NK-92 treated with Interleukin-12 subunit alpha and Interleukin-12 subunit beta, amount 100 ng/mL, for 24 hours (cell line): ENCODE measurements around the gene BARX2.

Experiments used
- DNase-seq: peaks from one replicate; lab custom pipeline; 2025; lab: John Stamatoyannopoulos, UW

Gene BARX2

DNA sequence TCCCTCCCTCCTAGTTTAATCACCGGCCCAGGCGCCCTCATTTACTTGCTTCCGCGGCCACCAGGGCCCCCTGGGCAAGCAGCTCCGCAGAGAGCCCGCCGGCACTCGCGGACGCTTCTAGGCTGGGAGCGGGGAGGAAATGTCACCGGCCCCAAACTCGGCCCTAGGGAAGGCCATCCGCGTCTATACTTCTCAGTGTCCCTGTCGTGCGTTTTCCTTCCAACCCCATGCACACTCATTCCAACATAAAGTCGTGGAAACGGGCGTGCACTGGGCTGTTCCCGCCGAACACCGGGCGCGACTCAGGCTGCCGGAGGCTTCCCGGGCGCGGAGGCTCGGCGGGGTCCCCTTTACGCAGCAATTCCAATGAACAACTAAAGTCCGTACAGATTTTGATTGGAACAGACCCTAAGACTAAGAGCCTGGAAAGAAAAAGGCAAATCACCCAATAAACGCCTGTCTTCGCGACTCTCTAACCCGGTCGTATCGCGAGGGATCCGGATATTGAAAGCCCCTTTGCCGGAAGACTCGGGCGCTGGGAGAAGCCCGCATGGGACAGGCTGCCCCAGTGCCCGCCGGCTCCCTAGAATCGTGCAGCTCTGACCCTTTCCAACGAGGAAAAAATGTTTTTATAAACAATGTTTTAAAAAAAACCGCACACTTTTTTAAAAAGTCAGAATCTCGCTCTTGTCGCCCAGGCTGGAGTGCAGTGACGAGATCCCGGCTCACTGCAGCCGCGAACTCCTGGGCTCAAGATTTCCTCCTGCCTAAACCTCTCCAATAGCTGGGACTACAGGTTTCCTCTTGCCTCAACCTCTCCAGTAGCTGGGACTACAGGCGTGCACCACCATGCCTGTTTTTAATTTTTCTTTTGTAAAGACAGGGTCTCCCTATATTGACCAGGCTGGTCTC, 1.3 kb upstream of the BARX2 start:
- no peak for DNase-seq

DNA sequence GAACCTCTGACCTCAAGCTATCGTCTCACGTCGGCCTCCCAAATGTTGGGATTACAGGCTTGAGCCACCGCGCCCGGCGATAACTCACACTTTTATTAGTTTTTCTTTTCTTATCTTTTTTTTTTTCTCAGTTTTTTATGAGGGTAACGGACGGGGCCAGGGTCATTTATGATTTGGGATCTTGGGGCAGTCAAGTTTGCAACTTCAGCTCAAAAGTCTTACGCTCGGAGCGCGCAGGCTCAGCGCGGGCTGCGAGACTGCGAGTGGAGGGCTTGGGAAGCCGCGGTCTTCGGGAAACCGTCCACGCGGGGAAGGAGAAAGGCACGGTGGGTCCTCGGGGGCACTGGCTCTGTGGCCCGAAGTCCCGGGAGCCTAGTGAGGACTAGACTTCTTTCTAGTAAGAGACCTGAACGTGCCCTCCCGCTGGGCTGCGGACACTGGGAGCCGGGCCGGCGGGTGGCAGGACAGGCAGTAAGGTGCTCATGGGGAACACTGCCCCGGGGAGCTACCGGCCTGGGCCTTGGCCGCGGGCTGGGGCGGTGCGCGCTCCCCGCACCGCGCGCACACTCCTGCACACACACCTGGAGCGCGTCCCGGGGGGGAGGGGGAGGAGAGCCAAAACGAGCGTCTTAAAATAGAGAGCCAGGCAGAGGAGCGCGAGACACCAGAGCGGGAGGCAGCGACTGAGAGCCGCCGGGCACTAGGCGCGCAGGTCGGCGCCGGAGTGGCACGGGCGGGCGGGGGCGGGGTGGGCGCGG, 476 bp upstream of the BARX2 start:
- no peak for DNase-seq

DNA sequence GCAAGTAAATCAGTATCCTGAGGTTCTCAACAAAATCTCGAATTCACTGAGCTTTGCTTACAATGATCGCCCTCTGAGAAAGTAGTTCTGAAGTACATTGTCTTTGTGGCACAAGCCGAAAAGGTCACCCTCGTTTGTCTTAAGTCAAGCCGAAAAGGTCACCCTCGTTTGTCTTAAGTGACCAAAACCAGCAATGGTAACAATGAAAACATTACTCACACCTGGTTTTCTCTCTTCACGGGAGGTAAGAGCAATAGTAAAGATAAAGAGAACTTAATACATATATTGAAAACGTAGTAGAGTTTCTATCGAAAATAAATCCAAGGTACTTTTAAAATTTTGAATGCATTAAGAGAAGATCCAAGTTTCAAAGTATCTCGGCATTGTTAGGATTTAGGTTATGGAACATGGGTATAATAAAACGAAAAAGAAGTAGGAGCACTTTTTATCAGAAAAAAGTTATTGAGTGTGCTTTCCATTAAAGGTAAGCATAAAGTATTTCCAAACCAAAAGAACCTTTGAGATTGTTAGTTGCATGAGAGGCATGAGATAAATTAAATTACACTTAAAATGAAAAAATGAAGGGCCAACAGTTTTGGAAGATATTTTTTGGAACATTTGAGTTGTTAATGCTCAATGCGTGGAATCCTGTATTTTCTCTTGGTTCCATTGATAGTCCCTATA, 1.2 kb downstream of the BARX2 start:
- no peak for DNase-seq

DNA sequence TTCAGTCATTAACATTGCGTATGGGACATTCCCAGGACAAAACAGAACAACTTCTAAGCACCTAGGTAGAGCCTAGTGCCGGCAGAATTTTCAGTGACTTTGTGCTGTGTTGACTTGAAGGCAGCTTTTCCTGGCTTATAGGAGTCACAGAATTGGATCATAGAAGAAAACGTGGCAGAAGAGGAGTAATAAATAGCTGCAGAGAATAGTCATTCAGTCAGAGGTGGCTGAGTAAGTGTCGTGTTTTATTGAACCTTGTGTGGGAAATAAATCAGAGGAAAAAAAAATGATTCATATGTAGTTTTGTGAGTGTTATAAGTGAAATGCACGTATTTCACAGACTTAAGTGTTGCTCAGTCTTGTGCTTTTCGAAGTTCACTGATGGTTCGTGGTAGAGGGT, 2.1 kb downstream of the BARX2 start:
- no peak for DNase-seq

DNA sequence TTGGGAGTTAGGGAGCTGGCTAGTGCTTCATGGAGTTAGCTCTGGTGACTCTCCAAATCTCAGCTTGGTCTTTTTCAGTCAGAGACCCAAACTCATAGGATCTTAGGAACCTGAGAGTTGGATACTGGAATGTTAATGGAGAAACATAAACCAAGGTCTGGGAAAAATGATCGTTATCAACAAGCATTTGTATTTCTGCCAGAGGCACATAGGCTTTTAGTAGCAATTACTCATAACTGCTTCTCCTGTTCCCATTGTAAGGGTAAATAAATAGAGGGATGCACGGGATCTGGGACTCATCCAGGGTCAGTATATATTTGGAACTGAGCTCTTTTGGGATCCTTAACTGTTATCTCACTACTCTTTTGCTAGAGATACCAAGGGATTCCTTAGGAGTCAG, 4.8 kb downstream of the BARX2 start:
- DNase-seq = no peak

DNA sequence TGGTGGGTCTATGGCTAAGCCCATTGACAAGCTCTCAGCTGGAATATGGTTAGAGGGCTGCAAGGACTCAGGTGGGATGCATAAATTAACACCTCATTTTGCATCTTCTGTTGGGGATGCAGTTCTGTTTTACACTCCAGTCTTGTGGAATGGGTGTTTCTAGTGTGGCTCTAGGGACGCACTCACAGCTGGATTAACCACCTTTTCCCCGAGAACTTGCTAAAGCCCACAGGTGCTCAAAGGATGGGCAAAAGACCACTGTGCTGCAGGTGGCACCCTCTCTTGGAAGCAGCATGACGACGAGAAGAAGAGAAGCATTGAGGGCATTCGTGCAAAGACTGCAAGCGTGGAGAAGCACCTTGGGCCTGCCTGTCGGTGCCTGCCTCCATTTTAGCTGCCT, 6.9 kb downstream of the BARX2 start:
- DNase-seq = no peak

DNA sequence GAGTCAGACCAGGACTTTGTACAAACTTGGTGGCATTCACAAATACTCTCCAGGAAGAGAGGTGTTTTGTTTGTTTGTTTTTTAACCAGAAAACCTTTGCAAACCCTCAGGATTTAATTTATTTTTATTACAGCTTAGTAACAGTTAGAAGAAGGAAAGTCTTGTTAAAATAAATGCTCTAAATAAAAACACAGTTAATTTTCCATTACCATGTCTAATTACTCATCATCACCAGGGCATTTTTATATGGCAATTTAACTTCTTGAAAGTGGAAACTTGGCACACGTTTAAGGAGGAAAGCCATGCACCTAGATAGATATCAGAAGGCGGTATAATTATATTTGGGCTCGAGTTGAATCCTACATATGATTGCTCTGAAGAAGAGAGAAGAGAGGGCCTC, 7.4 kb downstream of the BARX2 start:
- no peak for DNase-seq

DNA sequence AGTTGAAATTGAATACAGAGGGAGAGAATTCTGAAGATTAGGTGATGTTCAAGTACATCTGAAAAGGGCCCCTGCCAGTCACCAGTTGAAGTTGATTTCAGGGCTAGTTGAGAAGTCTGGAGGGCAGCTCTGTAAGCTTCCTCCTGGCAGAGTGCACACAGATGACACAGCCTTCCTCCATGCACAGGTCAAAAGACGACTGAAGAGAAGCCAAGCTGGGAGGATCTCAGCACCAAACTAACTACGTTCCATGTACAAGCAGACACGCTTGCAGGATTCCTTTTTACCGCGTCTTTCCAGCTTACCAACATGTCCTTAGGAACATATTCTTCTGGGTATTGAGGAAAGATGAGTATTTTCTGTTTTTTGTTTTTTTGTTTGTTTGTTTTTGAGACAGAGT, 7.9 kb downstream of the BARX2 start:
- DNase-seq = no peak

DNA sequence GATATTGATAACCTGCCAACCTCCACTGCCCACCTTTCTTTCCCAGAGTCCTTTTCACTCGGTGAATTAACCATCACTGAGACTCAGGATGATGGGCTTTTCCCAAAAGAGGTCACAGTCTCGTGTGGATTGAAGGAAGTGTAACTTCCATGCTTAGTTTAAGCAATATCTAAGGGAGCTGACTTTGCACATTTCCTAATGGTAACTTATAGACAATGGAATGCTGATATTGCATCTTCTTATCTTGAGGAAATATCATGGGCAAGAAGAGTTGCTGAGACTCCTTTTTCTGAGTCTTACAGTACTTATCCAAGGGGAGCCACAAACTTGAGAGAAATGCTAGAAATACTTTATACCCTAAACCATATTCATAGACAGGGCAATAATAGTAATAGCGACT, 8.8 kb downstream of the BARX2 start:
- DNase-seq = no peak

DNA sequence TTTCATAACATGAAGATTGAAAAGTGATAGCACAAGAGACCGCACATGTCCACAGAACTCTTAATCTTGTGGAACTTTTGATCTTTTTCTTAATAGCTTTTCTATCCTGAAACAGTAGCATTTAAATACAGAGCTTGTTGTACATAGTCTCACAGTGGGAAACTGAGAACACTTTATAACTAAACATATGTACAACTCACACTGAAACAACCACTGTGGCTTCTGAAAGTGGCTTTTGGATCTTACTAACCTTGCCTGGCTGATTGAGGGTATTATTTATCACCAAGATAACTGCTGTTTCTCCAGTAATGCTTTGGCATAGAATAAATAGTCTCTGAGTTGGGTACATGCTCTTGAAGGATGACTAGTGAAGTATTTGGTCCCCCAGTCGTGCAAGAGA, 10.2 kb downstream of the BARX2 start:
- DNase-seq = no peak

DNA sequence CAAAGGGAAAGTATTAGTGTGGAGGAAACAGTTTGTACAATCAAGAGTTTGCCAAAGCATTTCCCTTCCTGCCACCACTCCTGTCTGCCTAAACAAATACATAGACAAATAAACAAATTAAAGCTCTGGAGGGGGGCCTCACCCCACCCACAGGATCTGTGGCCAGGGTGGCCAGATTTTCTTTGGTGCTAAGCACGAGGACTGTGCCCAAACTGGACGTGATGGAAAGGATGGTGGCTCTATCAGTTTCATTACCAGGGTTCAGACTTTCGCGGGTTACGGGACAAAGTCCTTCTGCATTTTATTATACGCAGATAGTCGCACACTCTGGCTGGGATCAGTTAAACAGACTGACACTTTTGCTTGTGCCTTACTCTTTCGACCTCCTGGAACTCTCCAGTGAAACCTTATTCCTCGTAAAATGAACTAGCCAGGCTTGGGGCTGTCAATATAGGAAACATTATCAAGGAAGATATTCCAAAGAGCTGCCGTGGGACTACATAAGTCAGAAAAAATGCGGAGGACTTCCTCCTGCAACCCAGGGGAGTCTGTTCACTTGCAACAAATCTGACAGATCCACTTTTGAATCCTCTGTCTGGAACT, 11.2 kb downstream of the BARX2 start:
- no peak for DNase-seq

DNA sequence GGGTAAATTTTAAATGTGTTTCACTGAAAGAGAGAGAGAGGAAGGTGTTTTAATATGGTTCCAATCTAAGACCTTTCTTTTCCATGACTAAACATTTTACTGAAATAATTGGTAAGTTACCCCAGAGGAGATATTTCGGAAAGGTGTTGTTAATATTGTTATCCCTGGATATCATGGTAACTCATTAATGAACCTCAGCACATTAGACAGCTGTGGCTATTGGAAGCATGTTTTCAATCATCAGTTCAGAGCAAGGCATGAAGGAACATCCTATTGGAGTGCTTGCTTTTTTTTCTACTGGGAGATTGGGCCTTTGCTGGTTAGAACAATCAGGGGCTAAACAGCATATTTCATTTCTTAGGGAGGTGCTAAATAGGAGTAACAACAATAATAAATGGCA, 11.8 kb downstream of the BARX2 start:
- no peak for DNase-seq

DNA sequence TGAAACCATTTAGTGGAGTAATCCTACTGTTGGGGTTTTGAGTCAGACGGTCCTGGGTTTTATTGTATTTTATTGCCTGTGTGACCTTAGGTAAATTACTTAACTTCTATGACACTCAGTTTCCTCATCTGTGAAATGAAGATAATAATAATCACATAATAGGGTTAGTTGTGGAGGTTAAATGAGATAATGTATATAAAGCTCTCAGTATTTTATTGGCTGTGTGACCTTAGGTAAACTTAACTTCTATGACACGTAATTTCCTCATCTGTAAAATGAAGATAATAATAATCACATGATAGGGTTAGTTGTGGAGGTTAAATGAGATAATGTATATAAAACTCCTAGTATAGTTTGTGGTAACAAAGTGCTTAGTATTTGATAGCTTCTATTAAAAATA, 13.2 kb downstream of the BARX2 start:
- no peak for DNase-seq

DNA sequence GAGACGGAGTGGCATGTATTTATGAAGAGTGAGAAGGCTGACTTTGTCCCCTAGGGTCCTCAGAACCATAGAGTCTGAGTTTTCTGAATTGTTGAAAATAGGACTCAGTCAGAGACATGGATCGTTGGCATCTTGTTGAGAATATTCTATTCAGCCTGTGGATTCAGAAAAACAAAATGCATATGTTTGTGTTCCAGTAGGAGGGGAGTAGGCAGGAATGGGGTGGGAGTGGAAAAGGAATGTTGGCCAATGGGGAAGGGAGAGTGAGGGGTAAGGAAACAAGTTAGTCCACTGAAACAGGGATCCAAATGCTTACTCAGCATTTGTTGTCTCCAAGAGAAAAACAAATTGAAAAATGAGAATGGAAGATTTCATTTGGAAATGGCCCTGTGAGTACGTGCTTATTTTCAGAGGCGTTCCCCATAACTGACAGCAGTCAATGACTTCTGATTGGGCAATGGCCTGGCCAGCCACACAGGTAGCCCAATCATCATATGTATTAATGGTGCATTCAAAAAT, 14.7 kb downstream of the BARX2 start:
- DNase-seq = no peak

DNA sequence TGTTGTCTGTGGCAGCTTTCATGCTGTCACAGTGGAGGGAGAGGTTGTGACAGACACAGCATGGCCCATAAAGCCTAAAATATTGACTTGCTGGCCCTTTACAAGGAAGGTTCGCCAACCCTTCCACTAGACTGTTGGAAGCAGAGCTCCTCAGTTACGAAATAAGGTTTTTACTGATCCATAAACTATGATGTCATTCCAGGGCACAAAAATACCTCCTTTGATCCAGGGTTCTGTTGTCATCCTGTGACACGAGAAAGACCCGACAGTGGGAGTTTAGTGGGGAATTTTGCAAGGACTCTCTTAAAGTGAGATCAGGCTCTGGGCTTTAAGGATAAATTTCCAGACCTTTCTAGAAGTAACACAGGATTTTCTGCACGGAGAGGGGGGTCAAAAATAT, 15.7 kb downstream of the BARX2 start:
- DNase-seq = no peak

DNA sequence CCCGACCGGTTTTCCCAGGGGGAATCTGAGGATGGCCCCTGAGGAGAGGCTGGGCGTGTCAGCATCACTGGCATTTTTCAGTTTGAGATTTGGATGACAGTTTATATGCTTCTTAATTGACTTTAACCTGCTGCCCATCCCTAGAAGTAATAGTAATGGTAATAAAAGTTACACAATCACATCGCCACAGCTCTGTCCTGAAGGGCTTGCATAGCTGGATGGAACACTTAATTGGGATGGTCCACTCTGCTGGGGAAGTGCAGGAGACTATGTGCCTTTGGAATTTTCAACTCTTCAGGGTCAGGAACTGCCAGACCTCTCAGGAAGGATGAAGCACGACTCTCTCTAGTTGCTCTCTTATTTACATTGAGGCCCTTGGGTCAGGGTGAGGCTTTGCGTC, 16.2 kb downstream of the BARX2 start:
- no peak for DNase-seq

DNA sequence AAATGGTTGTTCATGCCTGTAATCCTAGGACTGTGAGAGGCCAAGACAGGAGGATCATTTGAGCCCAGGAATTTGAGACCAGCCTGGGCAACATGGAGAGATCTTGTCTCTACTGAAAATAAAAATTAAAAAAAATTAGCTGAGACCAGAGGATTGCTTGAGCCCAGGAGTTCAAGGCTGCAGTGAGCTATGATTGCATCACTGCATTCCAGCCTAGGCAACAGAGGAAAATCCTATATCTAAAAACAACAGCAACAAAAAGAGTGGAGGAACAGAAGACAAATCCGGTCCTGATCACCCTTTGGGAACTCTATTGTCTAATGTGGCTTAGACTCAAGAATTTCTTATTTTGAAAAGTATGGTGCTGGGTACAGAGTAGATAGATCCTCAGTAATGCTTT, 17.3 kb downstream of the BARX2 start:
- DNase-seq = no peak

DNA sequence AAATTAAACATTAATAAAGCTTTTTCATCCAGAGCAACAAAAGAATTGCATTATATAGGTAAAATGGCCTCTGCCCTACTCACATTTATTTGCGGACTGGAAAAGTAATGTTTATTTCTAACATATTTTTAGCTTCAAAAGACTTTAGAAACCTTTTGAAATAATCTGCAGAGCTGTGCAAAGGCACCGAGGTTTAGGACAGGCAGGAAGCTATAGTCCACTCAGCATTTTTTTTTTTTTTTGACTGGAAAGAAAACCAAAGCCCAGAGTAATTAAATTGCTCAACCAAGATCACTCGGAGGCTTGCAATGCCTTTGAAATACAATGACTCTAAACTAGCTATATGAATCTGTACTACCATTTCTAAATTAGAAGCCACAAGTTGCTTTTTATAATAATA, 19.1 kb downstream of the BARX2 start:
- no peak for DNase-seq

DNA sequence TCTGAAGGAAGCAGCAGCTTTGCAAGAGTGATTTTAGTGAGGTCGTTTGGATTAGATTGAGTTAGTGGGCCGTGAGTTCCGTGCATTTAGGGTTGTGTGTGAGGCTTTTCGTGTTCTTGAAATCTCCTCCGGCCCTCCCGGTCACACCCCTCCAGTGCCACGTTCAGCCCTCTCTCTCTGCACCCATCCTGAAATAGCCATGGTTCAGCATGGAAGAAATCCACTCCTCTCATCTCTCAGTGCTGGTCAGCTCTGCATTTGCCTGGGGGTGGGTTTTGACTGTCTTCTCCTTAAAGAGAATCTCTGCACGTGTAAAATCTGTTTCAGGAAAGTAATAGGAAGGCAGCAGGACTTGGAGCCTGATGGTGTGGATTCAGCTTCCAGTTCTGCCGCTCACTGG, 19.8 kb downstream of the BARX2 start:
- DNase-seq = no peak

DNA sequence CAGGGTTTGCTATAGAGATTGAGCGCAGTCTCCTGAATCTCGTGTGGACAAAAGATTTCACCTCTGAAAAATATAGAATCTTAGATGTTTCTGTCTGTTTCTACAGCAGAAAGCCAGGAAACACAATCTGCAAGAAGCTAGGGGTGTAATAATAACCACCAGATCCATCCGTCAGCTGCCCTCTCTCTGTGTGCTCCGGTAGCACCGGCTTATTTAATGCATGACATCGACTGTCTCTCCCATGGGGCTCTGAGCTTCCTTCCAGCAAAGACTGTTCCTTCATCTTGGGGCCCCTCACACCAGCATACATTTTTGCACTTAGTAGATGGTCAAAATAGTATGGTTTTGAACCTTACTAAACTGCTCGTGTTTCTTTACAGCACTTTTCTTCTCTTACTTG, 20.2 kb downstream of the BARX2 start:
- no peak for DNase-seq

DNA sequence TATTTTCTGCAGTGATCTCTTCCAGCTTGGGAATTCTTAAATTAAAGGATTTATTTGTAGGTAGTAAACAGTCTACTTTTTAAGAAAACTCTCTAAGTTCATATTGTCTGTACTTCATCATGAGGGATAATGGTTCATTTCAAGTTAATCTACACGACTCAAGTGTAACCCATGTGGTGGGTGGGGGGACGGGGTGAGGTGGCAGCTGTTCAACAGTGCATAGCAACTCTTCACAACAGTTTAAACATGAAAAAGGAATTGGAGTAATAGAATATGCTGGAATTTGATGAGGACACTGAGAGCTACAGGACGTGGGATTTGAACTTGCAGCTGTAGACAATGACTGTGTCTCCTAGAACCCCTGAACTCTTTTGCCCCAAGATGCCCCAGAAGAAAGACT, 20.8 kb downstream of the BARX2 start:
- DNase-seq = no peak
